Neural cell (in vitro differentiated cells): Measurements from ENCODE around the gene BPIFB4.
"Not testable (repeated sequence)": the region's sequence is repeated elsewhere in the genome, so short reads cannot be mapped to it uniquely, and the experiment has no call there.

Experiments used
- EP300 ChIP-seq: fragments of 450-650 bp; conservative IDR thresholded peaks from 2 replicates; pipeline ENCODE4 v1.6.1; 2014; ENCODE audit warnings: antibody characterized with exemption, mild to moderate bottlenecking, moderate library complexity; ENCODE audit not compliant: poor library complexity, severe bottlenecking
- EZH2 ChIP-seq: fragments of 200-600, 300-800 bp; shearing (Covaris generic), sonication (generic); IDR thresholded peaks from 2 replicates; pipeline ENCODE4 v1.6.1; 2014; ENCODE audit warnings: antibody characterized with exemption, low read length, borderline replicate concordance, mild to moderate bottlenecking; ENCODE audit not compliant: insufficient read depth, poor library complexity, severe bottlenecking
- POLR2AphosphoS5 ChIP-seq: IDR thresholded peaks from 2 replicates; pipeline ENCODE4 v1.6.1; 2012
- RAD21 ChIP-seq: fragments of 450-650 bp; conservative IDR thresholded peaks from 2 replicates; pipeline ENCODE4 v1.6.1; 2014; ENCODE audit warnings: antibody characterized with exemption, mild to moderate bottlenecking, moderate library complexity
- SMC3 ChIP-seq: fragments of 450-650 bp; conservative IDR thresholded peaks from 2 replicates; pipeline ENCODE4 v1.6.1; 2014; ENCODE audit warnings: antibody characterized with exemption, mild to moderate bottlenecking, moderate library complexity; ENCODE audit not compliant: poor library complexity
- TAF1 ChIP-seq: IDR thresholded peaks from 2 replicates; pipeline ENCODE4 v1.6.1; 2012; ENCODE audit warnings: low read depth
- TF ChIP-seq, protein P1 (sequence below): IDR thresholded peaks from 2 replicates; pipeline ENCODE4 v1.6.1; 2012; ENCODE audit warnings: borderline replicate concordance
- TF ChIP-seq, protein P2 (sequence below): fragments of 450-650 bp; IDR thresholded peaks from 2 replicates; pipeline ENCODE4 v1.5.1; 2014; ENCODE audit warnings: antibody characterized with exemption, mild to moderate bottlenecking, moderate library complexity; ENCODE audit not compliant: poor library complexity, severe bottlenecking

DNA sequence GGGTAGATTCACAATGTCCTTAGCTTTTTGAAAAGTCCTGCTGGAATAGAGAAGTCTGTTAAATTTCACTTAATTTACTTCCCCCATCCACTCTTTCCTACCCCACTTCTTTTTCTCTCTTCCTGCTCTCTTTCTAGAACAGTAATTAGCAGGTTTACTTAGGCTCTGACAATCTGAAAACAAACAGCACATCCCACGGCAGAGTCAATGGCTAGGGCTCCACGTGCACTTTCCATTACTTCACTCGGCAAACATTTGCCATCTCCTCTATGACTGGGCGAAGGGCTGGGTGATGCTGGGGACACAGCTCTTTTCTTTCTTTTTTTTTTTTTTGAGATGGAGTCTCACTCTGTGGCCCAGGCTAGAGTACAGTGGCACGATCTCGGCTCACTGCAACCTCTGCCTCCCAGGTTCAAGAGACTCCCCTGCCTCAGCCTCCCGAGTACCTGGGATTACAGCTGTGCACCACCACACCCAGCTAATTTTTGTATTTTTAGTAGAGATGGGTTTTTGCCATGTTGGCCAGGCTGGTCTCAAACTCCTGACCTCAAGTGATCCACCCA, 26.7 kb downstream of the BPIFB4 start:
- TF ChIP-seq, protein P1, sequence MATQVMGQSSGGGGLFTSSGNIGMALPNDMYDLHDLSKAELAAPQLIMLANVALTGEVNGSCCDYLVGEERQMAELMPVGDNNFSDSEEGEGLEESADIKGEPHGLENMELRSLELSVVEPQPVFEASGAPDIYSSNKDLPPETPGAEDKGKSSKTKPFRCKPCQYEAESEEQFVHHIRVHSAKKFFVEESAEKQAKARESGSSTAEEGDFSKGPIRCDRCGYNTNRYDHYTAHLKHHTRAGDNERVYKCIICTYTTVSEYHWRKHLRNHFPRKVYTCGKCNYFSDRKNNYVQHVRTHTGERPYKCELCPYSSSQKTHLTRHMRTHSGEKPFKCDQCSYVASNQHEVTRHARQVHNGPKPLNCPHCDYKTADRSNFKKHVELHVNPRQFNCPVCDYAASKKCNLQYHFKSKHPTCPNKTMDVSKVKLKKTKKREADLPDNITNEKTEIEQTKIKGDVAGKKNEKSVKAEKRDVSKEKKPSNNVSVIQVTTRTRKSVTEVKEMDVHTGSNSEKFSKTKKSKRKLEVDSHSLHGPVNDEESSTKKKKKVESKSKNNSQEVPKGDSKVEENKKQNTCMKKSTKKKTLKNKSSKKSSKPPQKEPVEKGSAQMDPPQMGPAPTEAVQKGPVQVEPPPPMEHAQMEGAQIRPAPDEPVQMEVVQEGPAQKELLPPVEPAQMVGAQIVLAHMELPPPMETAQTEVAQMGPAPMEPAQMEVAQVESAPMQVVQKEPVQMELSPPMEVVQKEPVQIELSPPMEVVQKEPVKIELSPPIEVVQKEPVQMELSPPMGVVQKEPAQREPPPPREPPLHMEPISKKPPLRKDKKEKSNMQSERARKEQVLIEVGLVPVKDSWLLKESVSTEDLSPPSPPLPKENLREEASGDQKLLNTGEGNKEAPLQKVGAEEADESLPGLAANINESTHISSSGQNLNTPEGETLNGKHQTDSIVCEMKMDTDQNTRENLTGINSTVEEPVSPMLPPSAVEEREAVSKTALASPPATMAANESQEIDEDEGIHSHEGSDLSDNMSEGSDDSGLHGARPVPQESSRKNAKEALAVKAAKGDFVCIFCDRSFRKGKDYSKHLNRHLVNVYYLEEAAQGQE = not testable (repeated sequence)
- TF ChIP-seq RAD21, EZH2, POLR2AphosphoS5, TAF1, SMC3, EP300: not testable (repeated sequence)
- TF ChIP-seq, protein P2, sequence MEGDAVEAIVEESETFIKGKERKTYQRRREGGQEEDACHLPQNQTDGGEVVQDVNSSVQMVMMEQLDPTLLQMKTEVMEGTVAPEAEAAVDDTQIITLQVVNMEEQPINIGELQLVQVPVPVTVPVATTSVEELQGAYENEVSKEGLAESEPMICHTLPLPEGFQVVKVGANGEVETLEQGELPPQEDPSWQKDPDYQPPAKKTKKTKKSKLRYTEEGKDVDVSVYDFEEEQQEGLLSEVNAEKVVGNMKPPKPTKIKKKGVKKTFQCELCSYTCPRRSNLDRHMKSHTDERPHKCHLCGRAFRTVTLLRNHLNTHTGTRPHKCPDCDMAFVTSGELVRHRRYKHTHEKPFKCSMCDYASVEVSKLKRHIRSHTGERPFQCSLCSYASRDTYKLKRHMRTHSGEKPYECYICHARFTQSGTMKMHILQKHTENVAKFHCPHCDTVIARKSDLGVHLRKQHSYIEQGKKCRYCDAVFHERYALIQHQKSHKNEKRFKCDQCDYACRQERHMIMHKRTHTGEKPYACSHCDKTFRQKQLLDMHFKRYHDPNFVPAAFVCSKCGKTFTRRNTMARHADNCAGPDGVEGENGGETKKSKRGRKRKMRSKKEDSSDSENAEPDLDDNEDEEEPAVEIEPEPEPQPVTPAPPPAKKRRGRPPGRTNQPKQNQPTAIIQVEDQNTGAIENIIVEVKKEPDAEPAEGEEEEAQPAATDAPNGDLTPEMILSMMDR = not testable (repeated sequence)
